Suprapubic skin (tissue), 4 donors: ENCODE data around the gene DNAJC10.
"Not testable (repeated sequence)": the region's sequence is repeated elsewhere in the genome, so short reads cannot be mapped to it uniquely, and the experiment has no call there.

Experiments
- EP300 ChIP-seq: sonication (generic); formaldehyde crosslinking; IDR thresholded peaks from one replicate; pipeline ENCODE4 v1.6.1; 2017; ENCODE audit warnings: antibody characterized with exemption
- POLR2A ChIP-seq, 2 donors: fragments of 450-650 bp; IDR thresholded peaks; one replicate each; pipeline ENCODE4 v1.6.1; 2017; ENCODE audit warnings: antibody characterized with exemption in 2 of 2, mild to moderate bottlenecking in 2 of 2, moderate library complexity in 2 of 2
- POLR2AphosphoS5 ChIP-seq, 3 donors: sonication (generic); formaldehyde crosslinking; IDR thresholded peaks; one replicate each; pipeline ENCODE4 v1.6.1; 2017; ENCODE audit warnings: antibody characterized with exemption in 3 of 3
- TF ChIP-seq, protein P1 (sequence below), 2 donors: fragments of 200-600 bp in 1 of 2; fragments of 450-650 bp in 1 of 2; sonication (generic) in 1 of 2; IDR thresholded peaks; one replicate each; pipeline ENCODE4 v1.5.1; 2016 to 2019; ENCODE audit warnings: antibody characterized with exemption in 2 of 2, mild to moderate bottlenecking in 1 of 2, moderate library complexity in 1 of 2

DNA sequence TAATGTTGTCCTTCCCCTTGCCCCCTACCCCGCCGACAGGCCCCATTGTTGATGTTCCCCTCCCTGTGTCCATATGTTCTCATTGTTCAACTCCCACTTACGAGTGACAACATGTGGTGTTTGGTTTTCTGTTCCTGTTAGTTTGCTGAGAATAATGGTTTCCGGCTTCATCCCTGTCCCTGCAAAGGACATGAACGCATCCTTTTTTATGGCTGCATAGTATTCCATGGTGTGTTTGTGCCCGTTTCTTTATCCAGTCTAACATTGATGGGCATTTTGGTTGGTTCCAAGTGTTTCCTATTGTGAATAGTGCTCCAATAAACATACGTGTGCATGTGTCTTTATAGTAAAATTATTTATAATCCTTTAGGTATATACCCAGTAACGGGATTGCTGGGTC, 65.0 kb downstream of the DNAJC10 start:
- TF ChIP-seq, protein P1, sequence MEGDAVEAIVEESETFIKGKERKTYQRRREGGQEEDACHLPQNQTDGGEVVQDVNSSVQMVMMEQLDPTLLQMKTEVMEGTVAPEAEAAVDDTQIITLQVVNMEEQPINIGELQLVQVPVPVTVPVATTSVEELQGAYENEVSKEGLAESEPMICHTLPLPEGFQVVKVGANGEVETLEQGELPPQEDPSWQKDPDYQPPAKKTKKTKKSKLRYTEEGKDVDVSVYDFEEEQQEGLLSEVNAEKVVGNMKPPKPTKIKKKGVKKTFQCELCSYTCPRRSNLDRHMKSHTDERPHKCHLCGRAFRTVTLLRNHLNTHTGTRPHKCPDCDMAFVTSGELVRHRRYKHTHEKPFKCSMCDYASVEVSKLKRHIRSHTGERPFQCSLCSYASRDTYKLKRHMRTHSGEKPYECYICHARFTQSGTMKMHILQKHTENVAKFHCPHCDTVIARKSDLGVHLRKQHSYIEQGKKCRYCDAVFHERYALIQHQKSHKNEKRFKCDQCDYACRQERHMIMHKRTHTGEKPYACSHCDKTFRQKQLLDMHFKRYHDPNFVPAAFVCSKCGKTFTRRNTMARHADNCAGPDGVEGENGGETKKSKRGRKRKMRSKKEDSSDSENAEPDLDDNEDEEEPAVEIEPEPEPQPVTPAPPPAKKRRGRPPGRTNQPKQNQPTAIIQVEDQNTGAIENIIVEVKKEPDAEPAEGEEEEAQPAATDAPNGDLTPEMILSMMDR (IDR thresholded peaks at IDR 0.05): not testable (repeated sequence)
- not testable (repeated sequence) for TF ChIP-seq POLR2A (IDR thresholded peaks at IDR 0.05); POLR2AphosphoS5 (IDR thresholded peaks at IDR 0.05); EP300
